Kidney (tissue), 14 donors: ENCODE measurements around the gene TMEM218. TPM values are rescaled to one million over a fixed set of nuclear protein-coding genes. Genes with fewer than 3 reads are reported as not detected.

Experiments used
- DNase-seq, 5 donors: peaks; one replicate each; pipeline ENCODE4 v3.0.0-alpha.2; 2013 to 2020
- FAIRE-seq: peaks from 2 replicates; lab custom pipeline; 2012; peaks lifted over from hg19 to GRCh38; lab: Jason Lieb, UNC
- H3K27ac ChIP-seq, 2 donors: one replicate each; pipeline ENCODE4 v1.7.0; 2013; ENCODE audit warnings: low read depth in 2 of 2, low read length in 2 of 2, inconsistent platforms in 1 of 2
- H3K27me3 ChIP-seq: one replicate; pipeline ENCODE4 v1.7.1; 2013; ENCODE audit warnings: low read length, inconsistent platforms; ENCODE audit not compliant: control insufficient read depth, insufficient read depth
- H3K36me3 ChIP-seq, 3 donors: one replicate each; pipeline versions ENCODE4 v1.7.0 to v1.7.1; 2013; ENCODE audit warnings: low read length in 3 of 3, control low read depth in 1 of 3, inconsistent platforms in 1 of 3; ENCODE audit not compliant: insufficient read depth in 3 of 3, control insufficient read depth in 2 of 3
- H3K4me1 ChIP-seq, 3 donors: one replicate each; pipeline versions ENCODE4 v1.7.0 to v1.7.1; 2013; ENCODE audit warnings: low read length in 3 of 3, inconsistent platforms in 1 of 3, low read depth in 1 of 3; ENCODE audit not compliant: control insufficient read depth in 2 of 3, insufficient read depth in 2 of 3
- H3K4me3 ChIP-seq, 3 donors: one replicate each; pipeline versions ENCODE4 v1.7.0 to v1.8.1; 2013; ENCODE audit warnings: low read length in 3 of 3, control low read depth in 1 of 3, inconsistent platforms in 1 of 3
- H3K9ac ChIP-seq, 3 donors: one replicate each; pipeline versions ENCODE4 v1.7.0 to v1.7.1; 2013; ENCODE audit warnings: low read length in 3 of 3, control low read depth in 1 of 3, inconsistent platforms in 1 of 3
- H3K9me3 ChIP-seq, 3 donors: one replicate each; pipeline versions ENCODE4 v1.7.0 to v1.7.1; 2013; ENCODE audit warnings: low read length in 3 of 3, control low read depth in 1 of 3, inconsistent platforms in 1 of 3; ENCODE audit not compliant: control insufficient read depth in 2 of 3, insufficient read depth in 1 of 3
- intact Hi-C: fragments of 100-400 bp; cut with DNase I; formaldehyde crosslinking; loops from one replicate; pipeline ENCODE4 v1.11.1; 2022
- polyA plus RNA-seq: library from polyadenylated mRNA; stranded (reverse); fragments of 350-450 nt; fragmentation: Illumina TruSeq; extraction: RNeasy Lipid Tissue Mini Kit (QIAGEN cat#74804); gene quantifications from one replicate; pipeline ENCODE4 v1.2.3, GENCODE V29; 2014; ENCODE audit warnings: low read depth, low replicate concordance; ENCODE audit not compliant: insufficient read depth
- total RNA-seq: library from RNA; stranded (reverse); fragmentation: NEBNext Ultra II Directional; extraction: Animal tissue kit (Norgen Biotek cat#: 25700); gene quantifications from one replicate; pipeline ENCODE4 v1.2.1, GENCODE V29; 2021
- TF ChIP-seq, protein P1 (sequence below): IDR thresholded peaks from 3 replicates; pipeline ENCODE4 v1.5.1; 2012; ENCODE audit warnings: mild to moderate bottlenecking, moderate library complexity, borderline replicate concordance; ENCODE audit not compliant: insufficient read depth; ENCODE audit errors: extremely low read depth
- donor health status: control.
- donor health status: control.
- donor health status: control.
- donor health status: control.
- donor health status: control.
- donor health status: DM: yes; HTN: yes; CAD: no.
- donor health status: Normal renal cell carcinoma (clear cell type).

TMEM218 gene
- total and polyA plus RNA-seq, 2 donors from 2014 or later: 22.9 to 33.4 TPM

DNA sequence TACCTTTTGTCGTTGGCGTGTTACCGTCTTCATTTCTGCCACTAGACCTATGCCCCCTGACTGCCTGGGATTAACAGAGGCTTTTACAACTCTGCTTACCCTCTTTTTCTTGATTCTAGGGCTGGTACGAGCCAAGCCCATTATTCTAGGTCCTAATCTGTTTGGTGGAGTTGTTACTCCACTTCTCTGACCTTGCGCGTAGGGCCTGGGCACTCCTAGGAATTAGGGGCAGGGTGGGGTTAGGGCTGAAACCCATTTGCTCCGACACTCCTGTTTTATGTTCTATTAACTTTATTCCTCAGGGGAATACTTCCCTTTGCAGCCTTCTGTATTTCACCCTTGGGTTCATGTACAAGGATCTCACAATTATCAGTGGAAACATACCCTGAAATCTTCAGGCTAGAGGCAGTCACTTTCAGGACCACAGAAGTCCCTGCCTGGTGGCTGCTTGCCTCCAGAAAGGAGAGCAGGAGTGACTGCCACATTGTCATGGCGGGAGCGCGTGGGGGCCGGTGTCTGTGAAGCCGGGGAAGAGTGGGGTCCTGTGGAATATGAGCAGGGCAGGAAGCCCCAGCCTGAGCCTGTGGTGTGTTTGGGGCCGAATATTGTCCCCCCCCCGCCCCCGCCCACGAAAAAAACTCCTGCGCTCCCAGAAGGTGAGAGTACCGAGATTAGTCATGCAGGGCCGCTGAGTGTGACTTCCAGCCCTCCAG, 49.1 kb downstream of the TMEM218 start:
- intact Hi-C loops: no loop called here
- H3K27ac ChIP-seq: peak overlapping the region in 1 of 2 donors; percentile 45
- TF ChIP-seq, protein P1, sequence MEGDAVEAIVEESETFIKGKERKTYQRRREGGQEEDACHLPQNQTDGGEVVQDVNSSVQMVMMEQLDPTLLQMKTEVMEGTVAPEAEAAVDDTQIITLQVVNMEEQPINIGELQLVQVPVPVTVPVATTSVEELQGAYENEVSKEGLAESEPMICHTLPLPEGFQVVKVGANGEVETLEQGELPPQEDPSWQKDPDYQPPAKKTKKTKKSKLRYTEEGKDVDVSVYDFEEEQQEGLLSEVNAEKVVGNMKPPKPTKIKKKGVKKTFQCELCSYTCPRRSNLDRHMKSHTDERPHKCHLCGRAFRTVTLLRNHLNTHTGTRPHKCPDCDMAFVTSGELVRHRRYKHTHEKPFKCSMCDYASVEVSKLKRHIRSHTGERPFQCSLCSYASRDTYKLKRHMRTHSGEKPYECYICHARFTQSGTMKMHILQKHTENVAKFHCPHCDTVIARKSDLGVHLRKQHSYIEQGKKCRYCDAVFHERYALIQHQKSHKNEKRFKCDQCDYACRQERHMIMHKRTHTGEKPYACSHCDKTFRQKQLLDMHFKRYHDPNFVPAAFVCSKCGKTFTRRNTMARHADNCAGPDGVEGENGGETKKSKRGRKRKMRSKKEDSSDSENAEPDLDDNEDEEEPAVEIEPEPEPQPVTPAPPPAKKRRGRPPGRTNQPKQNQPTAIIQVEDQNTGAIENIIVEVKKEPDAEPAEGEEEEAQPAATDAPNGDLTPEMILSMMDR: no peak
- H3K9me3 ChIP-seq: no peaks in the 10 kb centered on the region
- peak overlapping the region; percentile 62 to 74 (median 70) for H3K4me3 ChIP-seq
- peaks cover 0 to 5% (median 0%) of the 10 kb centered on the region in 3 donors for H3K4me1 ChIP-seq
- H3K27me3 ChIP-seq: peaks cover 12% of the 10 kb centered on the region
- peak overlapping the region in 1 of 3 donors; percentile 57 for H3K9ac ChIP-seq
- DNase-seq (peak in 2 of 5 donors; percentile 15 to 22), FAIRE-seq (no peak)
- no peaks in the 10 kb centered on the region for H3K36me3 ChIP-seq

GRCh38 chr11:125061281-125061680, 50.1 kb downstream of the TMEM218 start:
- H3K27ac ChIP-seq: no peak overlapping the region

DNA sequence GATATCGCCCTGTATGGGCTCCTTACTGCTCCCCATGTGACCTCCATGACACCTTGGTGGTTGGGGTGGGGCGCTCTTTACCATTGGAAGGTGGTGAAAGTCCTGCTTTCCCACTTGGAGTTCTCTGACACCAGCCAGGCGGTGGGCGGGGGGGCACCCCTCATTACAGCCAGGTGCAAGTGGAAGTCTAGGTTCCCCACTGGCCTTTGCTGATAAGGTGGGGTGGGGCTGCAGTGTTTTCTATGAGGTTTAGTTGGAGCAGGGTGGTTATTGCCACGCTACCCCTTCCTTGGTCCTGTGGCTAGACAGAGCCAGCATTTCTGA, 53.8 kb downstream of the TMEM218 start:
- H3K27ac ChIP-seq: no peak overlapping the region
- no peaks in the 10 kb centered on the region for H3K4me1 ChIP-seq
- no peak for FAIRE-seq
- peak in 1 of 5 donors; percentile 57 for DNase-seq
- TF ChIP-seq, protein P1: no peak
- no peaks in the 10 kb centered on the region for H3K27me3 ChIP-seq
- no peak overlapping the region for H3K4me3 ChIP-seq
- intact Hi-C loops: no loop called here
- no peak overlapping the region for H3K9ac ChIP-seq
- no peaks in the 10 kb centered on the region for H3K36me3 ChIP-seq
- H3K9me3 ChIP-seq: no peaks in the 10 kb centered on the region

More at GRCh38 chr11:125061281-125061680, 50.1 kb downstream of the TMEM218 start:
- Histone ChIP-seq H3K4me1 (peaks cover 0 to 5% (median 0%) of the 10 kb centered on the region in 3 donors), H3K36me3 (no peaks in the 10 kb centered on the region), H3K9me3 (no peaks in the 10 kb centered on the region), H3K9ac (no peak overlapping the region), H3K27me3 (peaks cover 12% of the 10 kb centered on the region), H3K4me3 (no peak overlapping the region)
- intact Hi-C loops: no loop called here
- FAIRE-seq (no peak), DNase-seq (peak in 1 of 5 donors; percentile 10)
- TF ChIP-seq, protein P1: no peak
